Measurements from ENCODE around the gene IQCF5.
"Not testable (repeated sequence)": the region's sequence is repeated elsewhere in the genome, so short reads cannot be mapped to it uniquely, and the experiment has no call there.

IQCF5 gene

DNA sequence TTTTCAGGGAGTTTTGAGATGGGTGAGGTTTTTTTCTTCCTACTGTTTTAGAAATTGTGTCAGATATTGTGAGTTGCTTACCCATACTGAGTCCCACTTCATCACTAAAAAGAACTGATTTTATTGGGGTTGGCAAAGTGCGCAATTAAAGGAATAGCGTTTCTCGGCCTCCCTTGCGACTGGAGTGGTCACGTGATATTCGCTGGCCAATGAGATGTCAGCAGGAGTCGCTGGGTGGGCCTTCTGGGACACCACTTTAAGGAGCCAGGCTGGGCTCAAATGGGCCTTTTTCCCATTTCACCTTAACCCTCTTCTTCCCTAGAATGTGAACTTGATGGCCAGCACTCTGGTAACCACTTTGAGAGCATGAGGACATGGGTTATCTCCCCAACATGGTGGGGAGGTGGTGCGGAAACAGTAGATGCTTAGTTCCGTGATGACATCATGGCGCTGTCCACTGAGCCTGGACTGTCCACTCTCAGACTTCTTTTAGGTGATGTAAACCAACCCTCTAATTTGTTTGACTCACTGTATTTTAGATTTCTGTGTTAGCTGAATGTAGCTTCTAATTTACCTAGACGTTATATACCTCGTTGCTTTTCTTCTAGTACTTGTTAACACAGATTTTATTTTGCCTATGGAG, 13.2 kb upstream of the IQCF5 start:
- Mint-ChIP-seq H3K27ac (ENCODE audit: low read depth) (no peak overlapping the region), H3K36me3 (ENCODE audit: insufficient read depth) (peaks cover 2% of the 10 kb centered on the region), H3K9me3 (no peaks in the 10 kb centered on the region), H3K4me3 (no peak overlapping the region), H3K4me1 (no peaks in the 10 kb centered on the region), H3K27me3 (peaks cover 52% of the 10 kb centered on the region)
- ATAC-seq (replicated peaks; ENCODE audit: extremely low read depth, poor library complexity, severe bottlenecking) (no peak), DNase-seq (ENCODE audit: low spot score in 2 of 2) (no peak)

- peaks cover 2% of the 10 kb centered on the region for H3K36me3 Mint-ChIP-seq (ENCODE audit: insufficient read depth)
- no peak for ATAC-seq (replicated peaks; ENCODE audit: extremely low read depth, poor library complexity, severe bottlenecking)
- no peaks in the 10 kb centered on the region for H3K4me1 Mint-ChIP-seq
- H3K4me3 Mint-ChIP-seq = no peak overlapping the region
- H3K27ac Mint-ChIP-seq (ENCODE audit: low read depth) = no peak overlapping the region
- H3K9me3 Mint-ChIP-seq = no peaks in the 10 kb centered on the region
- peaks cover 48% of the 10 kb centered on the region for H3K27me3 Mint-ChIP-seq
- DNase-seq (ENCODE audit: low spot score in 2 of 2) = no peak
Measured at GRCh38 chr3:51887620-51888019, 12.2 kb upstream of the IQCF5 start.

GRCh38 chr3:51886447-51886846, 11.0 kb upstream of the IQCF5 start:
- ATAC-seq (replicated peaks; ENCODE audit: extremely low read depth, poor library complexity, severe bottlenecking) = no peak
- Mint-ChIP-seq H3K4me3 (no peak overlapping the region), H3K9me3 (no peaks in the 10 kb centered on the region)

GRCh38 chr3:51879937-51880336, 4.5 kb upstream of the IQCF5 start:
- no peaks in the 10 kb centered on the region for H3K9me3 Mint-ChIP-seq
- H3K4me1 Mint-ChIP-seq = peaks cover 4% of the 10 kb centered on the region
- peaks cover 51% of the 10 kb centered on the region for H3K27me3 Mint-ChIP-seq

More at GRCh38 chr3:51886447-51886846, 11.0 kb upstream of the IQCF5 start:
- peaks cover 36% of the 10 kb centered on the region for H3K27me3 Mint-ChIP-seq
- H3K36me3 Mint-ChIP-seq (ENCODE audit: insufficient read depth) = no peaks in the 10 kb centered on the region
- no peaks in the 10 kb centered on the region for H3K4me1 Mint-ChIP-seq
- no peak for DNase-seq (ENCODE audit: low spot score in 2 of 2)
- H3K27ac Mint-ChIP-seq (ENCODE audit: low read depth) = no peak overlapping the region

DNA sequence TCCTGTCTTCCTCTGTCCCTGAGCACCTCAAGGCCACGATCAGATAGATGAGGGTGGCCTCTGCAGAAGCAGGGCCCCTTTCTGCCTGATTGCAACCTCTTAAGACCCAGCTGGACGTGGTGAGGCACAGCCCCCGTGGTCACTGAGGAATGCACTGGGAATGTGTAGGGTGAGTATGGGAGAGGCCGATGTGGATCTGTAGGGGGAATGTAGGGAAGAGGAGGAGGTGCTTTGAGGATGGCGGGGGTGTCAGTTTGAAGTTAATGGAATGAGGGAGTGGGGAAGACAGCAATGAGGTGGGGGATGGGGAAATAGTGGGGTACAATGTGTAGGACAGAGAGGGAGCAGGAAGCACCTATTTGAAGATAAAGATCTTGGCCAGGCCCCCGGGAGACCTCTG, 785 bp upstream of the IQCF5 start:
- peaks cover 10% of the 10 kb centered on the region for H3K4me1 Mint-ChIP-seq
- no peaks in the 10 kb centered on the region for H3K36me3 Mint-ChIP-seq (ENCODE audit: insufficient read depth)

More at GRCh38 chr3:51879937-51880336, 4.5 kb upstream of the IQCF5 start:
- no peak overlapping the region for H3K4me3 Mint-ChIP-seq
- DNase-seq (ENCODE audit: low spot score in 2 of 2) = no peak
- no peak overlapping the region for H3K27ac Mint-ChIP-seq (ENCODE audit: low read depth)
- ATAC-seq (replicated peaks; ENCODE audit: extremely low read depth, poor library complexity, severe bottlenecking) = no peak
- no peaks in the 10 kb centered on the region for H3K36me3 Mint-ChIP-seq (ENCODE audit: insufficient read depth)

GRCh38 chr3:51874889-51875288, 512 bp downstream of the IQCF5 start:
- DNase-seq (ENCODE audit: low spot score in 2 of 2) (no peak), ATAC-seq (replicated peaks; ENCODE audit: extremely low read depth, poor library complexity, severe bottlenecking) (no peak)
- Mint-ChIP-seq H3K27me3 (peaks cover 53% of the 10 kb centered on the region), H3K27ac (ENCODE audit: low read depth) (peak overlapping the region; percentile 9), H3K36me3 (ENCODE audit: insufficient read depth) (no peaks in the 10 kb centered on the region), H3K4me1 (peaks cover 10% of the 10 kb centered on the region), H3K4me3 (no peak overlapping the region), H3K9me3 (no peaks in the 10 kb centered on the region)

More for the DNA sequence above, 785 bp upstream of the IQCF5 start:
- Mint-ChIP-seq H3K9me3 (no peaks in the 10 kb centered on the region), H3K4me3 (no peak overlapping the region), H3K27me3 (peaks cover 48% of the 10 kb centered on the region), H3K27ac (ENCODE audit: low read depth) (no peak overlapping the region)
- DNase-seq (ENCODE audit: low spot score in 2 of 2) (no peak), ATAC-seq (replicated peaks; ENCODE audit: extremely low read depth, poor library complexity, severe bottlenecking) (no peak)

- DNase-seq (ENCODE audit: low spot score in 2 of 2) (no peak), ATAC-seq (replicated peaks; ENCODE audit: extremely low read depth, poor library complexity, severe bottlenecking) (no peak)
- Mint-ChIP-seq H3K9me3 (no peaks in the 10 kb centered on the region), H3K4me1 (peaks cover 10% of the 10 kb centered on the region), H3K4me3 (no peak overlapping the region), H3K27ac (ENCODE audit: low read depth) (peak overlapping the region; percentile 9), H3K27me3 (peaks cover 56% of the 10 kb centered on the region), H3K36me3 (ENCODE audit: insufficient read depth) (no peaks in the 10 kb centered on the region)
Measured at GRCh38 chr3:51874411-51874810, 990 bp downstream of the IQCF5 start.

DNA sequence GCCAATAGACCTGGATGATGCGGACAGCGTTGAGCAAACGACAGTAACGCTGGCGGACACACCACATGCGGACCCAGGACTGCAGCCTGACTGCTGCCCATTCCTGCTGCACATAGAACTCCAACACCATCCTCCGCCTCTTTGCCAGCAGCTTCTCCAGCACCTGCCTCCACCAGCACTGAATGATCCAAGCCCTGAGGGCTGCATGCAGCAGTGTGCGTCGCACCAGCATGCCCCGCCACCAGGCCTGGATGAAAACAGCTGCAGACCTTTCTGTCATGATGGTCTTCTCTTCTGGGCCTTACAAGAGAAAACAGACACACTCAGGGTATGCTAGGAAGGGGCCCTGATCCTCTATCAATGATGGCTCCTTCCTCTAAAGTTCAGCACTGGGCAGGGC, 1.5 kb downstream of the IQCF5 start:
- no peaks in the 10 kb centered on the region for H3K36me3 Mint-ChIP-seq (ENCODE audit: insufficient read depth)
- no peaks in the 10 kb centered on the region for H3K9me3 Mint-ChIP-seq

DNA sequence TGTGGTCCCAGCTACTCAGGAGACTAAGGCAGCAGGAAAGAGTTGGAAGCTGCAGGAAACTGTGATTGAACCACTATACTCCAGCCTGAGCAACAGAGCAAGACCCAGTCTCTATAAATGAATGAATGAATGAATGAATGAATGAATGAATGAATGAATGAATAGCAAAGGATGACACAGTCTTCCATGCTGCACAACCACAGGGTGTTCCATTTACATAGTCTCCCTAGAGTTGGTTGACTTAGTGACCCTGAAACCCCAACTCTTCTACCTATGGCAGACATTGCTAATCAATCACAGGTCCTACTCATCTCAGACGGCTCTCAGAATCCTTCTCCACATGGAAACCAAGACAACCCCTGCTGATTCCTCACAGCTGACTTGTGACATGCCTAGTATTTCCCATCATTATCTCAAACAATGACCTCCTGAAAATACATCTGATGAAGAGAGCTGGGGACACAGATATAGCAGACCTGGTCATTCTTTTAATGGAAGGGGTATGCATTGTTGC, 2.1 kb downstream of the IQCF5 start:
- Mint-ChIP-seq H3K9me3 (no peaks in the 10 kb centered on the region), H3K36me3 (ENCODE audit: insufficient read depth) (no peaks in the 10 kb centered on the region), H3K27me3 (peaks cover 56% of the 10 kb centered on the region)

More for the DNA sequence above, 1.5 kb downstream of the IQCF5 start:
- DNase-seq (ENCODE audit: low spot score in 2 of 2) = no peak
- ATAC-seq (replicated peaks; ENCODE audit: extremely low read depth, poor library complexity, severe bottlenecking) = no peak
- Mint-ChIP-seq H3K4me1 (peaks cover 10% of the 10 kb centered on the region), H3K27ac (ENCODE audit: low read depth) (no peak overlapping the region), H3K4me3 (no peak overlapping the region), H3K27me3 (peaks cover 56% of the 10 kb centered on the region)

DNA sequence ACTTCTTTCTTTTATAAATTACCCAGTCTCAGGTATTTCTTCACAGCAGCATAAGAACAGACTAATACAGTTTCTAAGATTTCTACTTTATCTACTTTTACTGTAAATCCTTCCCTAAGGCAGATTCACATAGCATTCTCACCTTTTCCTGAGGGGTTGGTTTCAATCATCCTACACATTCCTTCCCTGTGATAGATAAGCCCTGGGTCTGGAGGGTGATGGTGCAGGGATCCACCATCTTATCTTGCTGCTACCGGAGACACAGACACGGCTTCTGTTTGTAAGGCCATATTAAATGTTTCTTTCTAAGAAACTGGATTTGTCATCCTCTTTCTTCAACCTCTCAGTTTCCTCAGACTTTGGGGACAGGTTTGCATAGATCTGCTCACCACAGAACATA, 6.1 kb downstream of the IQCF5 start:
- H3K36me3 Mint-ChIP-seq (ENCODE audit: insufficient read depth) = no peaks in the 10 kb centered on the region
- H3K27me3 Mint-ChIP-seq = peaks cover 50% of the 10 kb centered on the region
- no peak overlapping the region for H3K27ac Mint-ChIP-seq (ENCODE audit: low read depth)

More for the DNA sequence above, 2.1 kb downstream of the IQCF5 start:
- ATAC-seq (replicated peaks; ENCODE audit: extremely low read depth, poor library complexity, severe bottlenecking) (no peak), DNase-seq (ENCODE audit: low spot score in 2 of 2) (no peak)
- Mint-ChIP-seq H3K27ac (ENCODE audit: low read depth) (no peak overlapping the region), H3K4me1 (peaks cover 10% of the 10 kb centered on the region), H3K4me3 (no peak overlapping the region)

GRCh38 chr3:51868896-51869295, 6.5 kb downstream of the IQCF5 start:
- ATAC-seq (replicated peaks; ENCODE audit: extremely low read depth, poor library complexity, severe bottlenecking) = not testable (repeated sequence)
- peaks cover 50% of the 10 kb centered on the region for H3K27me3 Mint-ChIP-seq

More for the DNA sequence above, 6.1 kb downstream of the IQCF5 start:
- DNase-seq (ENCODE audit: low spot score in 2 of 2) = no peak
- no peaks in the 10 kb centered on the region for H3K9me3 Mint-ChIP-seq
- no peak overlapping the region for H3K4me3 Mint-ChIP-seq
- no peak for ATAC-seq (replicated peaks; ENCODE audit: extremely low read depth, poor library complexity, severe bottlenecking)
- H3K4me1 Mint-ChIP-seq = no peaks in the 10 kb centered on the region

DNA sequence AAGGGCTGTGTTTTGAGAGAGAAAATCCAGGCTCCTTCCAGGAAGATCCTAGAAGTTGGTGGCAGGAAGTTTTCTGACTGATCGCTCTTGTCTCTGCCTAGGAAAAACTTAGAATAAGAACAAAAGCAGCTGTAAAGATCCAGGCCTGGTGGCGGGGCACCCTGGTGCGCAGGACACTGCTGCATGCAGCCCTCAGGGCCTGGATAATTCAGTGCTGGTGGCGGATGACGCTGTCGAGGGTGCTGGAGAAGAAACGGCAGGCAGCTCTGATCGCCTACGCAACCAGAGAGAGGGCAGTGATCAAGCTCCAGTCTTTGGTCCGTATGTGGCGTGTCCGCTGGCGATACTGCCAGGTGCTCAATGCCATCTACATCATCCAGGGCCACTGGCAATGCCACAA, 12.5 kb downstream of the IQCF5 start:
- Mint-ChIP-seq H3K36me3 (ENCODE audit: insufficient read depth) (no peaks in the 10 kb centered on the region), H3K9me3 (no peaks in the 10 kb centered on the region), H3K27me3 (peaks cover 15% of the 10 kb centered on the region), H3K4me3 (no peak overlapping the region), H3K27ac (ENCODE audit: low read depth) (no peak overlapping the region), H3K4me1 (no peaks in the 10 kb centered on the region)
- DNase-seq (ENCODE audit: low spot score in 2 of 2) (no peak), ATAC-seq (replicated peaks; ENCODE audit: extremely low read depth, poor library complexity, severe bottlenecking) (no peak)

More at GRCh38 chr3:51868896-51869295, 6.5 kb downstream of the IQCF5 start:
- not testable (repeated sequence) for H3K27ac Mint-ChIP-seq (ENCODE audit: low read depth); DNase-seq (ENCODE audit: low spot score in 2 of 2); H3K4me1 Mint-ChIP-seq; H3K4me3 Mint-ChIP-seq; H3K36me3 Mint-ChIP-seq (ENCODE audit: insufficient read depth); H3K9me3 Mint-ChIP-seq
